AG09319 (cell line): ENCODE results near the gene XPC.

Experiments
- DNase-seq: peaks from one replicate; pipeline ENCODE4 v3.0.0-alpha.2; 2010; ENCODE audit warnings: low read depth; ENCODE audit errors: extremely low read depth
- TF ChIP-seq, protein P1 (sequence below): IDR thresholded peaks from 2 replicates; pipeline ENCODE4 v1.5.1; 2011; ENCODE audit warnings: low read depth, mild to moderate bottlenecking, inconsistent platforms, low read length, moderate library complexity

XPC gene

DNA sequence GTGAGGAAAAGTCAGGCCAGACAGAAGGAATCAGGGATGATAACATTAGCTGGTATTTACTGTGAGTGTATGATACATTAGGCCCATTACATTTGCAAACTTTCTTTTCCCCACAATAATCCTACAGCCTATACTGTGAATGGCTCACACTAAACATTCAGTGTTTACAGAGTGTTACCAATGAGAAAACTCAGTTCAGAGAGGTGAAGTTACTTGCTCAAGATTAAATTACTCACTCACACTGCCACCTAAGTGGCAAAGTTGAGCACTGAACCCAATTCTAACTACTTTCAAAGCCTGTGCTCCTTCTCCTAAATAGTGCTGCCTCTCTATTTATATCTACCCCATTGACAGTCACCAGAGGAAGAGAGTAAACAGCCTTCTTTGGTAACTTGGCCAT is 8.5 kb downstream of the XPC start:
- TF ChIP-seq, protein P1, sequence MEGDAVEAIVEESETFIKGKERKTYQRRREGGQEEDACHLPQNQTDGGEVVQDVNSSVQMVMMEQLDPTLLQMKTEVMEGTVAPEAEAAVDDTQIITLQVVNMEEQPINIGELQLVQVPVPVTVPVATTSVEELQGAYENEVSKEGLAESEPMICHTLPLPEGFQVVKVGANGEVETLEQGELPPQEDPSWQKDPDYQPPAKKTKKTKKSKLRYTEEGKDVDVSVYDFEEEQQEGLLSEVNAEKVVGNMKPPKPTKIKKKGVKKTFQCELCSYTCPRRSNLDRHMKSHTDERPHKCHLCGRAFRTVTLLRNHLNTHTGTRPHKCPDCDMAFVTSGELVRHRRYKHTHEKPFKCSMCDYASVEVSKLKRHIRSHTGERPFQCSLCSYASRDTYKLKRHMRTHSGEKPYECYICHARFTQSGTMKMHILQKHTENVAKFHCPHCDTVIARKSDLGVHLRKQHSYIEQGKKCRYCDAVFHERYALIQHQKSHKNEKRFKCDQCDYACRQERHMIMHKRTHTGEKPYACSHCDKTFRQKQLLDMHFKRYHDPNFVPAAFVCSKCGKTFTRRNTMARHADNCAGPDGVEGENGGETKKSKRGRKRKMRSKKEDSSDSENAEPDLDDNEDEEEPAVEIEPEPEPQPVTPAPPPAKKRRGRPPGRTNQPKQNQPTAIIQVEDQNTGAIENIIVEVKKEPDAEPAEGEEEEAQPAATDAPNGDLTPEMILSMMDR, result no peak
- DNase-seq, result no peak

DNA sequence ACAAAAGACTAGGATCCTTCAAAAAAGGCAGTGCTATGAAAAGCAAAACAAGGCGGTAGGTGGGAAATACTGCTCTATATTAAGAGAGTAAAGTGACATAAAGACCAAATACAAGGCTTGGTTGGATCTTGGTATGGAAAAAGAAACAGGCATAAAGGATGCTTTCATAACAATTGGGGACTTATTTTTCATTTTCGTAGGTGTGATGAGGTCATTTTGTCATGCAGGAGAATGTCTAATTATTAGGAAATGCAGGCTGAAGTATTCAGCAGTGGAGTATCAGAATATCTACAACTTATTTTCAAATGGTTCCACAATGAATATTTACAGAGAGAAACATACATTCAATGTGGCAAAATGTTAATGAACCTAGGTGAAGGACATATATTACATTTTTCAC is 9.0 kb downstream of the XPC start:
- DNase-seq, result no peak
- TF ChIP-seq, protein P1, result no peak

DNA sequence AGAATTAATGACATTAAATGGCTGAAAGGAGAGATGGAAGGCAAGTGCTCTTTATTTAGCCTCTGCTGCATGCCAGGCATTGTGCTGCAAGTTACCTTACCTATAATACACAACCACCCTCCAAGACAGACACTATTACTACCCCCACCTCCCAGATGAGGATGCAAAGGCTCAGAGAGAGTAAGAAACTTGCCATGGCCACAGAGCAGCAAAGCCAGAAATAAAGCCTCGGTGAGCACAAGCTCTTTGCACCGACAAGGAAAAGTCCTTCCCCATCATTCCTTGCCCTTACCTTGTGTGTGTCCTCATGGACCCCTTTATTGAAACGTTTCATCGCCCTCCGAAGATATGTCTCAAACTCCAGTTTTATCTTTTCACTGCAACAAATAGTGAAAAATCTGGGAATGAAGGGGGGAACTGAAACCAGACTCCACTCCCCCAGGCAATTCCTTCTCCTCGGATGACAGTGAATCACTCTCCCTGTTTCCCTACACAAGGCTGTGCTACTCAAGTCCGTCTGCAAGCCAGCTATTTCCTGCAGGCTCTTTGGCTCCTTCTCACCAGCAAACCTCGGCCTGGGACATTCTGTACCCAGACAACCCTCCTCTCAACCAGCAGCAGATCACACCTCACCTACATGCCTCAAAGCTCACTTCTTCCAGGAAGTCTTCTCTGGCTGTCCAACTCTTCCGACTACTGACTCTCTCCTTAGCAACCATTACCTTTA is 11.4 kb downstream of the XPC start:
- TF ChIP-seq, protein P1, result no peak
- DNase-seq, result no peak

DNA sequence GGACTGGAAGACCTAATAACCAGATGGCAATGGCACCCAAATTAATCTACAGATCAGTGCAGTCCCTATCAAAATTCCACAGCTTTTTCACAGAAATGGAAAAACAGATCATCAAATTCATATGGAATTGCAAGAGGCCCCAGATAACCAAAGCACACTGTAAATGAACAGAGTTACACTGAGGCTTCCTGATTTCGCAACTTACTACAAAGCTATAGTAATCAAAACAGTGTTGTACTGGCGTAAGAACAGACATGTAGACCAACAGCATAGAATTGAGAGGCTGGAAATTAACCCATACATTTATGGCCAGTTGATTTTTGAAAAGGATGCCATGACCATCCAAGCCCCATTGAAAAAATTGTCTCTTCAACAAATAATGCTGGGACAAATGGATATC is 16.2 kb downstream of the XPC start:
- DNase-seq, result no peak
- TF ChIP-seq, protein P1, result no peak

DNA sequence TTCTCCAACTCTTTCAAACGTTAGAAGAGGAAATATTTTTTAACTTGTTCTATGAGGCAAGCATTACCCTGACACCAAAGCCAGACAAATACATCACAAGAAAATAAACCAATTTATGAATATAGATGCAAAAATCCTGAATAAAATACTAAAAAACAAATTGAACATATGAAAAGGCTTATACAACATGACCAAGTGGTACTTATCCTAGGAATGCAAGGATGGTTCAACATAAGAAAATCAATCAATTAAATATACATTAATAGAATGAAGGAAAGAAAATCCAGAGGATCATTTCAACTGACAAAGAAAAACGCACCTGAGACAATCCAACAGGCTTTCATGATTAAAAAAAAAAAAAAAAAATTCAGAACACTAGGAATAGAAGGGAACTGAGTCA is 17.1 kb downstream of the XPC start:
- DNase-seq, result no peak

DNA sequence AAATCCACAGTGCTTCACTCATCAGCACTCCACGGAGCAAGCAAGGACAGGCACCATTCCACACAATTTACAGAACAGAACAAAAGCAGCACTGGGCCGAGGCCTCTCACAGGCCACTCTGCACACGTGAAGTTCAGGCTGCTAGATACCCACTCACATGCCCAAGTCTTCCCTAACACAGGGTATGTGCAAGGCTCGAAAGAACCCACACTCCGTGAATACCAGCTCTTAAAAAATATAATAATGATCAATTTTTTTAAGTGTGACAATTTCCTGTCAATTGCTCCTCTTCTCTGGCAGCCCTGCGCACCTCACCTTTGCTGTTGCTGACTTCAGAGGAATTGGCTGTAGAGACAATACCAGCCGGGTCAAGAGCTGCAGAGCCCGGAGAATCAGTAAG is 19.0 kb downstream of the XPC start:
- no peak for DNase-seq
- TF ChIP-seq, protein P1, result no peak

More for the DNA sequence above, 17.1 kb downstream of the XPC start:
- TF ChIP-seq, protein P1, result no peak

DNA sequence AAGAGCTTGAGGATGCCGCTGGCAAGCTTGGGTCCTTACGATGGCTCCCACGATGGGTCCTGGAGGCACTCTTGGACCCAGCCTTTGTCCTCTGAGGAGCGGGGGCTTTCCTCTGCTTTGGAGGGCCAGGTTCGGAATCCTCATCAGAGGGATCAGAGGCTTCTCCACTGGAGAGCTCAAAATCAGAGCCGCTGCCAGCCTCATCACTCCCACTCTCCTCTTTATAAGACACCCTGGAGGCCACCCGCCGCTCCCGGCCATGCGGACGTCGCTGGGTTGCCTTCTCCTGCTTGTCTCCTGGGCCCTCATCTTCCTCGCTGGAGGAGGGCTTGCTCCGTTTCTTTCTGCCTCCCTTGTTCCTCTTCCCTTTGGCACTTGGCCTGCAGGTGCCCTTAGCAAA is 20.0 kb downstream of the XPC start:
- no peak for DNase-seq
- TF ChIP-seq, protein P1, result no peak
